ENCODE data around the gene UPP1.

DNA sequence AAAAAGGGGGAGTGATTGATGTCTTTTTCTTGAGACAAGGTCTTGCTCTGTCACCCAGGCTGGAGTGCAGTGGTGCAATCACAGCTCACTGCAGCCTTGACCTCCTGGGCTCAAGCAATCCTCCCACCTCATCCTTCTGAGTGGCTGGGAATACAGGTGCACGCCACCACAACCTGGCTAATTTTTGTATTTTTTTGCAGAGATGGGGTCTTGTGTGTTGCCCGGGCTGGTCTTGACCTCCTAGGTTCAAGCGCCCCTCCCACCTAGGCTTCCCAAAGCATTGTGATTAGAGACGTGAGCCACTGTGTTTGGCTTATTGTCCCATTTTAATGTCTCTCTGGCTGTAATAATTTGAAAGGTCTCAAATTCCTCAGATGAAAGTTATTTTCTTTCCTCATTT lies 21.8 kb downstream of the UPP1 start:
- TF ChIP-seq, protein P1, sequence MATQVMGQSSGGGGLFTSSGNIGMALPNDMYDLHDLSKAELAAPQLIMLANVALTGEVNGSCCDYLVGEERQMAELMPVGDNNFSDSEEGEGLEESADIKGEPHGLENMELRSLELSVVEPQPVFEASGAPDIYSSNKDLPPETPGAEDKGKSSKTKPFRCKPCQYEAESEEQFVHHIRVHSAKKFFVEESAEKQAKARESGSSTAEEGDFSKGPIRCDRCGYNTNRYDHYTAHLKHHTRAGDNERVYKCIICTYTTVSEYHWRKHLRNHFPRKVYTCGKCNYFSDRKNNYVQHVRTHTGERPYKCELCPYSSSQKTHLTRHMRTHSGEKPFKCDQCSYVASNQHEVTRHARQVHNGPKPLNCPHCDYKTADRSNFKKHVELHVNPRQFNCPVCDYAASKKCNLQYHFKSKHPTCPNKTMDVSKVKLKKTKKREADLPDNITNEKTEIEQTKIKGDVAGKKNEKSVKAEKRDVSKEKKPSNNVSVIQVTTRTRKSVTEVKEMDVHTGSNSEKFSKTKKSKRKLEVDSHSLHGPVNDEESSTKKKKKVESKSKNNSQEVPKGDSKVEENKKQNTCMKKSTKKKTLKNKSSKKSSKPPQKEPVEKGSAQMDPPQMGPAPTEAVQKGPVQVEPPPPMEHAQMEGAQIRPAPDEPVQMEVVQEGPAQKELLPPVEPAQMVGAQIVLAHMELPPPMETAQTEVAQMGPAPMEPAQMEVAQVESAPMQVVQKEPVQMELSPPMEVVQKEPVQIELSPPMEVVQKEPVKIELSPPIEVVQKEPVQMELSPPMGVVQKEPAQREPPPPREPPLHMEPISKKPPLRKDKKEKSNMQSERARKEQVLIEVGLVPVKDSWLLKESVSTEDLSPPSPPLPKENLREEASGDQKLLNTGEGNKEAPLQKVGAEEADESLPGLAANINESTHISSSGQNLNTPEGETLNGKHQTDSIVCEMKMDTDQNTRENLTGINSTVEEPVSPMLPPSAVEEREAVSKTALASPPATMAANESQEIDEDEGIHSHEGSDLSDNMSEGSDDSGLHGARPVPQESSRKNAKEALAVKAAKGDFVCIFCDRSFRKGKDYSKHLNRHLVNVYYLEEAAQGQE (IDR thresholded peaks at IDR 0.05; ENCODE audit: insufficient read depth in 1 of 2, low read depth in 2 of 2, low read length in 2 of 2) = no peak
- TF ChIP-seq TAF1 (IDR thresholded peaks at IDR 0.05; ENCODE audit: borderline replicate concordance, insufficient read depth, low read length) (no peak), SIN3A (IDR thresholded peaks at IDR 0.05; ENCODE audit: borderline replicate concordance, insufficient read depth, low read length) (no peak), POLR2AphosphoS5 (IDR thresholded peaks at IDR 0.05; ENCODE audit: low read depth, low read length) (no peak)
